Suprapubic skin (tissue), 4 donors: Measurements from ENCODE around the gene PHETA2. TPM values are rescaled to one million over a fixed set of nuclear protein-coding genes. Genes with fewer than 3 reads are reported as not detected.

Experiments used
- DNase-seq, 2 donors: peaks; one replicate each; pipeline ENCODE4 v3.0.0-alpha.2; 2019; ENCODE audit warnings: low spot score in 2 of 2
- H3K27ac ChIP-seq: fragments of 200-600 bp; sonication (generic); one replicate; pipeline ENCODE4 v1.5.1; 2019
- H3K27me3 ChIP-seq: fragments of 200-600 bp; sonication (generic); one replicate; pipeline ENCODE4 v1.5.1; 2019
- H3K36me3 ChIP-seq: fragments of 200-600 bp; sonication (generic); one replicate; pipeline ENCODE4 v1.5.1; 2019
- H3K4me1 ChIP-seq: fragments of 200-600 bp; sonication (generic); one replicate; pipeline ENCODE4 v1.5.1; 2019
- H3K4me3 ChIP-seq: fragments of 200-600 bp; sonication (generic); one replicate; pipeline ENCODE4 v1.5.1; 2019; ENCODE audit warnings: mild to moderate bottlenecking
- H3K9me3 ChIP-seq: fragments of 200-600 bp; sonication (generic); one replicate; pipeline ENCODE4 v1.5.1; 2019
- EP300 ChIP-seq: sonication (generic); formaldehyde crosslinking; IDR thresholded peaks from one replicate; pipeline ENCODE4 v1.6.1; 2017; ENCODE audit warnings: antibody characterized with exemption
- POLR2A ChIP-seq, 2 donors: fragments of 450-650 bp; IDR thresholded peaks; one replicate each; pipeline ENCODE4 v1.6.1; 2017; ENCODE audit warnings: antibody characterized with exemption in 2 of 2, mild to moderate bottlenecking in 2 of 2, moderate library complexity in 2 of 2
- POLR2AphosphoS5 ChIP-seq, 3 donors: sonication (generic); formaldehyde crosslinking; IDR thresholded peaks; one replicate each; pipeline ENCODE4 v1.6.1; 2017; ENCODE audit warnings: antibody characterized with exemption in 3 of 3
- WGBS: methylation state at CpG from one replicate; pipeline ENCODE4 v1.1.5; 2018; 5-methylcytosine and 5-hydroxymethylcytosine counted together
- total RNA-seq, 4 donors: library from RNA; depleted of rRNA; stranded (reverse); fragments of >200 nt; gene quantifications; one replicate each; pipeline ENCODE4 v1.1.0, GENCODE V29; 2016
- TF ChIP-seq, protein P1 (sequence below), 2 donors: fragments of 200-600 bp in 1 of 2; fragments of 450-650 bp in 1 of 2; sonication (generic) in 1 of 2; IDR thresholded peaks; one replicate each; pipeline ENCODE4 v1.5.1; 2016 to 2019; ENCODE audit warnings: antibody characterized with exemption in 2 of 2, mild to moderate bottlenecking in 1 of 2, moderate library complexity in 1 of 2

PHETA2 gene
- total RNA-seq, 4 donors from 2014 or later, result 7.1 to 11.4 (median 8.0) TPM

DNA sequence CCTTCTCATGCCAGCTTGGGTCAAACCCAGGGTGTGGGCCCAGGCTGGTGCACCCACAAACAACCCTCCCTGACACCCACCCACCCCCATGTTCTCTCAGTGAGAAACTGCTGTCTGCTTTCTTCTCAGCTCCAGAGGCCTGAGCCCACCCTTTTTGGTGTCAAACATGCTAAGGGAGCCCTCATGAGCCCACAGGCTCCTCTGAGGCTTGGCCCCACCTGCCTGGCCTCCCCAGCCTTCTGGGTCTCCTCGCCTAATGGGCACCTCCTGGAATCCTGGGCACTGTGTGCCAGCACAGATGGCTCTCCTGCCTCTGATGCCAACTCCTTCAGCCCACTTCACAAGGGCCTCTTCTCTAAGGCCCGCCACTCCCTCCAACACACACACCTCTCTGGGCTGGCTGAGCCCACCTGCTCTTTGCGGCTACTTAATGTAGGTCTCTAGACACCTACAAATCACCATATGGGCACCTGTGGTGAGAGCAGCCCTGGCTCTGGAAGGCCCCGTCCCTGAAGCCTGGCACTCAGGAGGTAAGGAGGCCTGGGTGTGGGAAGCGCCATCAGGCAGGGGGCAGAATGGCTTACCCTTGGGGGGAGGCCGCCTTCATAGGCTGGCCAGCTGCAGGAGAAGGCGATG lies 7.8 kb upstream of the PHETA2 start:
- Histone ChIP-seq H3K27ac (no peak overlapping the region), H3K4me3 (no peak overlapping the region), H3K36me3 (peaks cover 62% of the 10 kb centered on the region), H3K9me3 (no peaks in the 10 kb centered on the region), H3K27me3 (no peaks in the 10 kb centered on the region), H3K4me1 (peaks cover 11% of the 10 kb centered on the region)
- 94% methylated on average over 7 of the region's 7 CpGs for WGBS
- no peak for DNase-seq
- TF ChIP-seq POLR2A (IDR thresholded peaks at IDR 0.05) (no peak), EP300 (no peak), POLR2AphosphoS5 (IDR thresholded peaks at IDR 0.05) (no peak)
- TF ChIP-seq, protein P1, sequence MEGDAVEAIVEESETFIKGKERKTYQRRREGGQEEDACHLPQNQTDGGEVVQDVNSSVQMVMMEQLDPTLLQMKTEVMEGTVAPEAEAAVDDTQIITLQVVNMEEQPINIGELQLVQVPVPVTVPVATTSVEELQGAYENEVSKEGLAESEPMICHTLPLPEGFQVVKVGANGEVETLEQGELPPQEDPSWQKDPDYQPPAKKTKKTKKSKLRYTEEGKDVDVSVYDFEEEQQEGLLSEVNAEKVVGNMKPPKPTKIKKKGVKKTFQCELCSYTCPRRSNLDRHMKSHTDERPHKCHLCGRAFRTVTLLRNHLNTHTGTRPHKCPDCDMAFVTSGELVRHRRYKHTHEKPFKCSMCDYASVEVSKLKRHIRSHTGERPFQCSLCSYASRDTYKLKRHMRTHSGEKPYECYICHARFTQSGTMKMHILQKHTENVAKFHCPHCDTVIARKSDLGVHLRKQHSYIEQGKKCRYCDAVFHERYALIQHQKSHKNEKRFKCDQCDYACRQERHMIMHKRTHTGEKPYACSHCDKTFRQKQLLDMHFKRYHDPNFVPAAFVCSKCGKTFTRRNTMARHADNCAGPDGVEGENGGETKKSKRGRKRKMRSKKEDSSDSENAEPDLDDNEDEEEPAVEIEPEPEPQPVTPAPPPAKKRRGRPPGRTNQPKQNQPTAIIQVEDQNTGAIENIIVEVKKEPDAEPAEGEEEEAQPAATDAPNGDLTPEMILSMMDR (IDR thresholded peaks at IDR 0.05), result no peak

DNA sequence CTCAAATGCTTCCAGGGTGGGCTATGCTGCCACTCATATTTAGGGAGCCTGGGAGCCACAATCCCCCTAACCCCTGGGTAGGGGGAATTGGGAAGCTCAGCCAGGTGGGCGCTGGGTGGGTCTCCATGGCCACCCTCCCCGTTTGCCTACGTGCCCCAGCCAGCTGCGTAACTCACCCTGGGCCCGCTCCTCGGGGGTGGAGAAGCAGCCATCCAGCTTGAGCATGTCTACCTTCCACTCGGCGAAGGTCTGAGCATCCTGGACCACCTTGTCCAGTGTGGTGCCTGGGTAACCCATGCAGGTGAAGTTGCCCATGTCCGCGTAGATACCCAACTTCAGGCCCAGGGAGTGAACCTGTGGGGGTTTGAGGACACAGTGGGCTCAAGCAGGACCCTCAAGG lies 7.1 kb upstream of the PHETA2 start:
- peaks cover 55% of the 10 kb centered on the region for H3K36me3 ChIP-seq
- no peak for DNase-seq

DNA sequence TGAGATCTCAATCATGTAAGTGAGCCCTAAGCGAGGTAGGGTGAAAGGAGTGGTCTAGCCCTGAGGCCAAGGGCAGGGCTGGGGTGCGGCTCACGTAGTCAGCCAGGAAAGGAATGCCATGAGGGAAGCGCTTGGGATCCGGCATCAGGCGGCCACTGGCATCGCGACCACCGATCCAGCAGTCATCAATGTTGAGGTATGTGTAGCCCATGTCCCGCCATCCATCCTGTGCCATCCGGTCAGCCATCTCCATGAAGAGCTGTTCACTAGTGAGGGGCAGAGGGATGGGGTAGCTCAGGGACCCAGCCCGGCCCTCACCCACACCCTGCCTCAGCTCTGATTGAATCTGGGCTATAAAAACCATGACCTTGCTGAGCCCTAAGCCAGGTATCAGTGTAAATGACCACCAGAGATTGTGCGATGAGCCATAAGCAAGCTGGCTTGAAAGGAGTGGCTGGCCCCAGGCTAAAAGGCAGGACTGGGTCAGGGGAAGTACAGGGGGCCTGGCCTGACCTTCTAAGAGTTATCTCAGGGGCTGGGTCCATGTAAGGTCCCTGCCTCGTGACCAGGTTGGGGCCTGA lies 6.3 kb upstream of the PHETA2 start:
- no peak for DNase-seq
- Histone ChIP-seq H3K27me3 (no peaks in the 10 kb centered on the region), H3K36me3 (peaks cover 47% of the 10 kb centered on the region), H3K4me3 (no peak overlapping the region), H3K4me1 (peaks cover 18% of the 10 kb centered on the region), H3K27ac (no peak overlapping the region), H3K9me3 (no peaks in the 10 kb centered on the region)
- no peak for TF ChIP-seq EP300
- TF ChIP-seq, protein P1 (IDR thresholded peaks at IDR 0.05), result no peak
- TF ChIP-seq POLR2A (IDR thresholded peaks at IDR 0.05), result no peak
- TF ChIP-seq POLR2AphosphoS5 (IDR thresholded peaks at IDR 0.05), result no peak
- WGBS, result 69% methylated on average over 6 of the region's 14 CpGs

More for the DNA sequence above, 7.1 kb upstream of the PHETA2 start:
- no peak overlapping the region for H3K27ac ChIP-seq
- H3K4me1 ChIP-seq, result peaks cover 18% of the 10 kb centered on the region
- TF ChIP-seq POLR2A (IDR thresholded peaks at IDR 0.05) (no peak), POLR2AphosphoS5 (IDR thresholded peaks at IDR 0.05) (no peak), EP300 (no peak)
- TF ChIP-seq, protein P1 (IDR thresholded peaks at IDR 0.05), result no peak
- 100% methylated on average over 2 of the region's 10 CpGs for WGBS
- no peak overlapping the region for H3K4me3 ChIP-seq
- no peaks in the 10 kb centered on the region for H3K9me3 ChIP-seq
- H3K27me3 ChIP-seq, result no peaks in the 10 kb centered on the region

DNA sequence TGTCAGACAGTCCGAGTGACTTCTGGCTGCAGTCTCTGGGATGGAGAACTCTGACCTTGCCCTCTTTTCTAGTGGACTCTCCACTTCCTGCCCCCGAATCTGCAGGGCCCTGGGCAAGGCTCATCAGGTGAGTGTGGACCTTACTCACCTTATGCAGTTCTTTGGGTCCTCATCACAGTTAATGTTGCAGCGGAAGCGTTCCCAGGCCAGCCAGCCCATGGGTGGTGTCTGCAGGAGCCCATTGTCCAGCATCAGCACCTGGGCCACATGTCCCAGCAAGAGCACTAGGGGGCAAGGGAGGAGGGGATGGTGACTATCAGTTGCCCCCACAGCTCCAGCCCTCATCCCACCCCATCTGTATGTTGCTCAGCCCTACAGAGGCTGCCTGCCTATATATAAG lies 5.8 kb upstream of the PHETA2 start:
- Histone ChIP-seq H3K27me3 (no peaks in the 10 kb centered on the region), H3K9me3 (no peaks in the 10 kb centered on the region), H3K27ac (no peak overlapping the region), H3K36me3 (peaks cover 42% of the 10 kb centered on the region), H3K4me1 (peaks cover 18% of the 10 kb centered on the region), H3K4me3 (no peak overlapping the region)
- no peak for DNase-seq
- TF ChIP-seq, protein P1 (IDR thresholded peaks at IDR 0.05), result no peak
- 100% methylated on average over 2 of the region's 4 CpGs for WGBS

DNA sequence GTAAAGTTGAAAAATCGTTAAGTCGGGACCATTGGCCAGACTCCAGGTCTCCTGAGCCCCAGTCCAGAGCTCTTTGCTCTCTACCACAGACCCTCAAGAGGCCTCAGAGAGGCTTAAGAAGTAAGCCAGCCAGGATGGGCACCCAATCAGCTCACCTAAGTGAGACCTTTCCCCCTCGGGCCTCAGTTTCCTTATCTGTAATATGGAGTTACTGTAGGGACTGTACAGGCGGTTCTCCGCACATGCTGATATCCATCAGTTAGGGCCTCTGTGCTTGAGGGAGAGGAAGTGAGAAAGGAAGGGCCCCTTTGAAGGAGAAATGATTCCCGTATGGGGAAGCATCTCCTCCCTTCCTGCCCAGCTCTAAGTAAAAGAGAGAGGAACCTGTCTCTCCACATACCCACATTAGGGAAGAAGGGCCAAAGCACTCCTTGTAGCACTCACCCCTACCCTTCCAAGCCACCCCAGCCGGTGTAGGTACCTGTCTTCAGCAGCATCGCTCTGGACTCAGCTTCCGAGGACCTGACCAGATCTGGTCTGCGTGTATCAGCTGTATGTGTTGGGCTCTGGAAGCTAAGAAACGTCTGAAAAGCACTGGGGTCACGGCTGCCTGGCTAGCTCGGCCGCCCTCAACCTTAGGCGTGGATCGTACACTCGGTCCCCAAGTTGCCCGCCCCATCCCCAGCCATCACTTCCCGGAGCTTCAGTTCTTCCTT lies 4.1 kb upstream of the PHETA2 start:
- WGBS, result 28% methylated on average over 10 of the region's 19 CpGs
- no peak for DNase-seq
- peaks cover 34% of the 10 kb centered on the region for H3K4me1 ChIP-seq
- peak overlapping the region; percentile 84 for H3K27ac ChIP-seq
- H3K36me3 ChIP-seq, result peaks cover 35% of the 10 kb centered on the region
- H3K4me3 ChIP-seq, result peak overlapping the region; percentile 68
- no peaks in the 10 kb centered on the region for H3K27me3 ChIP-seq
- no peak for TF ChIP-seq EP300
- TF ChIP-seq POLR2A (IDR thresholded peaks at IDR 0.05), result no peak
- TF ChIP-seq, protein P1 (IDR thresholded peaks at IDR 0.05), result no peak
- no peak for TF ChIP-seq POLR2AphosphoS5 (IDR thresholded peaks at IDR 0.05)
- H3K9me3 ChIP-seq, result no peaks in the 10 kb centered on the region
